ENCODE data around the gene VSTM4. TPM values are rescaled to one million over a fixed set of nuclear protein-coding genes. Genes with fewer than 3 reads are reported as not detected.

Gene VSTM4
- total RNA-seq, 1 experiment from 2014 or later: 0.72 TPM

DNA sequence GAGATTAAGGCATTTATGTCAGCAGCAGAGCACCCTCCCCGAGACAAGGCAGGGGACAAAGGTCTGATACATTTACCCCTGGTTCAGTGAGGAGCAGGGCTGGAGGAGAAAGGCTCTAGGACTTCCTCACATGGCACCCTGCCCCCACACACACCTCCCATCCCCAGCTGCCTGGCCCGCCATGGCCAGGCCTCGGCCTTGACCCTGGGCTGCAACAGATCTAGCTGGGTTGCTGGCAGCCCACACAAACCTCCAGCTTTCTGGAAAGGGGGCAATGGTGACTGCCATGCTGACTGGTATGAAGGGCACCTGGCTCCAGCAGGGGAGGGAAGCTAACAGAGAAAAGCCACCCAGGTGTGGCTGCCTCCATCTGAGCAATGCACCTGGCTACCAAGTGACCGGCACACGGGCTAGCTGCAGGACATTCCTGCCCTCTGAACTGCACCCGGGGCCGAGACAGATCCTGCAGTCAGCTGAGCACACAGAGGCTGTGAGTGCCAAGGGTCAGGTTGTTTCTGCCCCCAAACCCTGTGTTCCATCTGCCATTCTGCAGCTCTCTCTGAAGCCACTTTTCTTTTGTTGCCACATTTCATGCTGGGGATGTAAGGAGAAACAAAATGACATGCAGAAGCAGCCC lies 89.9 kb downstream of the VSTM4 start (continued):
- TF ChIP-seq, protein P1, sequence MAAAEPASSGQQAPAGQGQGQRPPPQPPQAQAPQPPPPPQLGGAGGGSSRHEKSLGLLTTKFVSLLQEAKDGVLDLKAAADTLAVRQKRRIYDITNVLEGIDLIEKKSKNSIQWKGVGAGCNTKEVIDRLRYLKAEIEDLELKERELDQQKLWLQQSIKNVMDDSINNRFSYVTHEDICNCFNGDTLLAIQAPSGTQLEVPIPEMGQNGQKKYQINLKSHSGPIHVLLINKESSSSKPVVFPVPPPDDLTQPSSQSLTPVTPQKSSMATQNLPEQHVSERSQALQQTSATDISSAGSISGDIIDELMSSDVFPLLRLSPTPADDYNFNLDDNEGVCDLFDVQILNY (CRISPR knock-in tag; IDR thresholded peaks at IDR 0.05): no peak
- TF ChIP-seq JAZF1 (CRISPR knock-in tag; IDR thresholded peaks at IDR 0.05): no peak
- no peak for TF ChIP-seq FOXK1 (CRISPR knock-in tag; IDR thresholded peaks at IDR 0.05)
- TF ChIP-seq IRF2 (CRISPR knock-in tag; IDR thresholded peaks at IDR 0.05; ENCODE audit: borderline replicate concordance, low read depth): no peak
- no peak for TF ChIP-seq ZNF317 (CRISPR knock-in tag; IDR thresholded peaks at IDR 0.05; ENCODE audit: borderline replicate concordance, low read depth)
- TF ChIP-seq FOXP4 (CRISPR knock-in tag; IDR thresholded peaks at IDR 0.05): no peak
- no peak for TF ChIP-seq GABPB1 (CRISPR knock-in tag; IDR thresholded peaks at IDR 0.05)
- TF ChIP-seq PRRX2 (CRISPR knock-in tag; IDR thresholded peaks at IDR 0.05): no peak

GRCh38 chr10:49024484-49024883 lies 90.8 kb downstream of the VSTM4 start:
- Mint-ChIP-seq H3K9me3 (no peaks in the 10 kb centered on the region), H3K27me3 (ENCODE audit: low read depth) (no peaks in the 10 kb centered on the region), H3K36me3 (no peaks in the 10 kb centered on the region), H3K4me3 (no peak overlapping the region), H3K4me1 (no peaks in the 10 kb centered on the region), H3K27ac (no peak overlapping the region)
- DNase-seq (ENCODE audit: low spot score): no peak
- TF ChIP-seq TEAD1 (CRISPR knock-in tag; IDR thresholded peaks at IDR 0.05): no peak
- no peak for TF ChIP-seq CREB1 (CRISPR knock-in tag; IDR thresholded peaks at IDR 0.05)
- TF ChIP-seq, protein P2, sequence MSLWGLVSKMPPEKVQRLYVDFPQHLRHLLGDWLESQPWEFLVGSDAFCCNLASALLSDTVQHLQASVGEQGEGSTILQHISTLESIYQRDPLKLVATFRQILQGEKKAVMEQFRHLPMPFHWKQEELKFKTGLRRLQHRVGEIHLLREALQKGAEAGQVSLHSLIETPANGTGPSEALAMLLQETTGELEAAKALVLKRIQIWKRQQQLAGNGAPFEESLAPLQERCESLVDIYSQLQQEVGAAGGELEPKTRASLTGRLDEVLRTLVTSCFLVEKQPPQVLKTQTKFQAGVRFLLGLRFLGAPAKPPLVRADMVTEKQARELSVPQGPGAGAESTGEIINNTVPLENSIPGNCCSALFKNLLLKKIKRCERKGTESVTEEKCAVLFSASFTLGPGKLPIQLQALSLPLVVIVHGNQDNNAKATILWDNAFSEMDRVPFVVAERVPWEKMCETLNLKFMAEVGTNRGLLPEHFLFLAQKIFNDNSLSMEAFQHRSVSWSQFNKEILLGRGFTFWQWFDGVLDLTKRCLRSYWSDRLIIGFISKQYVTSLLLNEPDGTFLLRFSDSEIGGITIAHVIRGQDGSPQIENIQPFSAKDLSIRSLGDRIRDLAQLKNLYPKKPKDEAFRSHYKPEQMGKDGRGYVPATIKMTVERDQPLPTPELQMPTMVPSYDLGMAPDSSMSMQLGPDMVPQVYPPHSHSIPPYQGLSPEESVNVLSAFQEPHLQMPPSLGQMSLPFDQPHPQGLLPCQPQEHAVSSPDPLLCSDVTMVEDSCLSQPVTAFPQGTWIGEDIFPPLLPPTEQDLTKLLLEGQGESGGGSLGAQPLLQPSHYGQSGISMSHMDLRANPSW (CRISPR knock-in tag; conservative IDR thresholded peaks at IDR 0.05; ENCODE audit: low read depth): no peak
- no peak for TF ChIP-seq CBFB (CRISPR knock-in tag; IDR thresholded peaks at IDR 0.05; ENCODE audit: low read depth)
- TF ChIP-seq TEAD4 (CRISPR knock-in tag; IDR thresholded peaks at IDR 0.05): no peak
- TF ChIP-seq, protein P3, sequence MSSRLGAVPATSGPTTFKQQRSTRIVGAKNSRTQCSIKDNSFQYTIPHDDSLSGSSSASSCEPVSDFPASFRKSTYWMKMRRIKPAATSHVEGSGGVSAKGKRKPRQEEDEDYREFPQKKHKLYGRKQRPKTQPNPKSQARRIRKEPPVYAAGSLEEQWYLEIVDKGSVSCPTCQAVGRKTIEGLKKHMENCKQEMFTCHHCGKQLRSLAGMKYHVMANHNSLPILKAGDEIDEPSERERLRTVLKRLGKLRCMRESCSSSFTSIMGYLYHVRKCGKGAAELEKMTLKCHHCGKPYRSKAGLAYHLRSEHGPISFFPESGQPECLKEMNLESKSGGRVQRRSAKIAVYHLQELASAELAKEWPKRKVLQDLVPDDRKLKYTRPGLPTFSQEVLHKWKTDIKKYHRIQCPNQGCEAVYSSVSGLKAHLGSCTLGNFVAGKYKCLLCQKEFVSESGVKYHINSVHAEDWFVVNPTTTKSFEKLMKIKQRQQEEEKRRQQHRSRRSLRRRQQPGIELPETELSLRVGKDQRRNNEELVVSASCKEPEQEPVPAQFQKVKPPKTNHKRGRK (CRISPR knock-in tag; IDR thresholded peaks at IDR 0.05; ENCODE audit: borderline replicate concordance): no peak
- TF ChIP-seq RORB (CRISPR knock-in tag; IDR thresholded peaks at IDR 0.05): no peak
- TF ChIP-seq GTF2I (CRISPR knock-in tag; conservative IDR thresholded peaks at IDR 0.05): no peak
- TF ChIP-seq NR3C1 (CRISPR knock-in tag; conservative IDR thresholded peaks at IDR 0.05; ENCODE audit: low read depth): no peak
- TF ChIP-seq EMX1 (CRISPR knock-in tag; IDR thresholded peaks at IDR 0.05): no peak
- no peak for TF ChIP-seq CDX4 (CRISPR knock-in tag; IDR thresholded peaks at IDR 0.05; ENCODE audit: borderline replicate concordance)
- TF ChIP-seq JAZF1 (CRISPR knock-in tag; IDR thresholded peaks at IDR 0.05): no peak
- TF ChIP-seq, protein P1 (CRISPR knock-in tag; IDR thresholded peaks at IDR 0.05): no peak
- POLR2A ChIA-PET: no interaction called here
- ATAC-seq: no peak
- CTCF ChIA-PET: no interaction called here

Measured in WTC11 (cell line).